ENCODE data around the gene HSPBAP1.

DNA sequence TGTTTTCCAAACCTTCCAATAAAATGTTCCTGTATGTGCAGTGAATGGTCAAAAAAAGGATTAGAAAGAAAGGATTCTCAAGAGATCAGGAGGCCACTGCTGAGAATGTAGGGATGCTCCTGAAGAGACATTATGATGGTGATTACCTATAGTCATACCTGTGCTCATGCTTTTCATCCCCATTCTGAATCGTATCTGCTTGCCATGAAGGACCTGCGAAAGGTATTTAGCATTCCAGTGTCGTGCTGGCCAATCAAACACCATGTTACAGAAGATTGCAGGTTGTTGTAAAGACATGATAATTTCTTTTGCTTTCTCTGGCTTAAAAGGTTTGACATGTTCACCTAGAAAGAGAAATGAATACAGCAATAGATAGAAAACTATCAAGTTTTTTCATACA is 16.1 kb downstream of the HSPBAP1 start:
- TF ChIP-seq, protein P1, sequence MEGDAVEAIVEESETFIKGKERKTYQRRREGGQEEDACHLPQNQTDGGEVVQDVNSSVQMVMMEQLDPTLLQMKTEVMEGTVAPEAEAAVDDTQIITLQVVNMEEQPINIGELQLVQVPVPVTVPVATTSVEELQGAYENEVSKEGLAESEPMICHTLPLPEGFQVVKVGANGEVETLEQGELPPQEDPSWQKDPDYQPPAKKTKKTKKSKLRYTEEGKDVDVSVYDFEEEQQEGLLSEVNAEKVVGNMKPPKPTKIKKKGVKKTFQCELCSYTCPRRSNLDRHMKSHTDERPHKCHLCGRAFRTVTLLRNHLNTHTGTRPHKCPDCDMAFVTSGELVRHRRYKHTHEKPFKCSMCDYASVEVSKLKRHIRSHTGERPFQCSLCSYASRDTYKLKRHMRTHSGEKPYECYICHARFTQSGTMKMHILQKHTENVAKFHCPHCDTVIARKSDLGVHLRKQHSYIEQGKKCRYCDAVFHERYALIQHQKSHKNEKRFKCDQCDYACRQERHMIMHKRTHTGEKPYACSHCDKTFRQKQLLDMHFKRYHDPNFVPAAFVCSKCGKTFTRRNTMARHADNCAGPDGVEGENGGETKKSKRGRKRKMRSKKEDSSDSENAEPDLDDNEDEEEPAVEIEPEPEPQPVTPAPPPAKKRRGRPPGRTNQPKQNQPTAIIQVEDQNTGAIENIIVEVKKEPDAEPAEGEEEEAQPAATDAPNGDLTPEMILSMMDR (IDR thresholded peaks at IDR 0.05) = no peak
- TF ChIP-seq POLR2A (IDR thresholded peaks at IDR 0.05) = no peak

All from heart left ventricle (tissue), 13 donors.